IMR-90 (cell line): Measurements from ENCODE around the gene FOSL2. TPM values are rescaled to one million over a fixed set of nuclear protein-coding genes. Genes with fewer than 3 reads are reported as not detected.

ENCODE experiments used
- ATAC-seq: fragments of 200-7000 bp; cut with Tn5 transposase; 2 replicates; pipeline ENCODE4 v1.9.1; 2020; ENCODE audit warnings: low read depth, mild to moderate bottlenecking, moderate library complexity
- BruUV-seq: library from RNA; stranded (reverse); fragments of 400-500 nt; replicated peaks from 2 replicates; lab custom pipeline; 2021; lab: Mats Ljungman, UMichigan
- CTCF ChIA-PET: fragments of 300-600 bp; formaldehyde crosslinking; extraction: SDS; loops from one replicate; lab custom pipeline; 2021; ENCODE audit warnings: antibody characterized with exemption; lab: Yijun Ruan, JAX
- POLR2A ChIA-PET: fragments of 300-600 bp; sonication (Branson Sonifier 250); formaldehyde crosslinking; loops from one replicate; lab custom pipeline; 2022; ENCODE audit warnings: antibody characterized with exemption; ENCODE audit not compliant: unreplicated experiment; lab: Charles Lee
- DNase-seq: peaks from one replicate; pipeline ENCODE4 v3.0.0; 2013
- H2AFZ ChIP-seq: replicated peaks from 2 replicates; pipeline ENCODE3; 2013; ENCODE audit warnings: low read length, mild to moderate bottlenecking; ENCODE audit not compliant: poor library complexity
- H2AK5ac ChIP-seq: 2 replicates; pipeline ENCODE4 v1.6.1; 2013; ENCODE audit warnings: low read depth, low read length, inconsistent platforms
- H2AK9ac ChIP-seq: replicated peaks from 2 replicates; pipeline ENCODE3; 2013; ENCODE audit warnings: mild to moderate bottlenecking, low read depth, low read length, moderate library complexity; ENCODE audit not compliant: poor library complexity
- H2BK120ac ChIP-seq: 2 replicates; pipeline ENCODE4 v1.6.1; 2013; ENCODE audit warnings: low read depth, low read length, inconsistent platforms
- H2BK15ac ChIP-seq: 3 replicates; pipeline ENCODE4 v1.6.1; 2013; ENCODE audit warnings: low read depth, low read length, inconsistent platforms
- H2BK20ac ChIP-seq: 2 replicates; pipeline ENCODE4 v1.6.1; 2013; ENCODE audit warnings: low read depth, mild to moderate bottlenecking, inconsistent platforms, low read length, moderate library complexity
- H2BK5ac ChIP-seq: 2 replicates; pipeline ENCODE4 v1.6.1; 2013; ENCODE audit warnings: mild to moderate bottlenecking, low read depth, low read length, inconsistent platforms; ENCODE audit not compliant: poor library complexity, severe bottlenecking
- H3K14ac ChIP-seq: replicated peaks from 2 replicates; pipeline ENCODE4 v1.6.1; 2013; ENCODE audit warnings: low read depth, low read length, inconsistent platforms
- H3K18ac ChIP-seq: 2 replicates; pipeline ENCODE4 v1.6.1; 2013; ENCODE audit warnings: low read depth, low read length, control low read depth
- H3K23ac ChIP-seq: 2 replicates; pipeline ENCODE4 v1.6.1; 2013; ENCODE audit warnings: low read depth, low read length, inconsistent platforms
- H3K27ac ChIP-seq: 2 replicates; pipeline ENCODE4 v1.5.1; 2013; ENCODE audit warnings: mild to moderate bottlenecking, control low read depth, low read length; ENCODE audit not compliant: insufficient read depth
- H3K27me3 ChIP-seq: 2 replicates; pipeline ENCODE4 v1.6.1; 2013; ENCODE audit warnings: low read length; ENCODE audit not compliant: control insufficient read depth, insufficient read depth
- H3K36me3 ChIP-seq: 2 replicates; pipeline ENCODE4 v1.6.1; 2013; ENCODE audit warnings: low read length, mixed read lengths; ENCODE audit not compliant: control insufficient read depth, insufficient read depth
- H3K4ac ChIP-seq: 2 replicates; pipeline ENCODE4 v1.6.1; 2013; ENCODE audit warnings: low read depth, low read length, inconsistent platforms
- H3K4me1 ChIP-seq: 2 replicates; pipeline ENCODE4 v1.6.1; 2013; ENCODE audit warnings: low read length, mixed read lengths; ENCODE audit not compliant: control insufficient read depth, insufficient read depth
- H3K4me2 ChIP-seq: 2 replicates; pipeline ENCODE4 v1.6.1; 2013; ENCODE audit warnings: low read depth, mild to moderate bottlenecking, control low read depth, low read length, moderate library complexity
- H3K4me3 ChIP-seq: 2 replicates; pipeline ENCODE4 v1.5.1; 2013; ENCODE audit warnings: low read depth, mild to moderate bottlenecking, control low read depth, low read length, moderate library complexity; ENCODE audit not compliant: insufficient read depth
- H3K56ac ChIP-seq: 2 replicates; pipeline ENCODE4 v1.6.1; 2013; ENCODE audit warnings: low read length, inconsistent platforms; ENCODE audit not compliant: insufficient read depth; ENCODE audit errors: extremely low read depth
- H3K79me1 ChIP-seq, 2 experiments: 2 replicates each; pipeline ENCODE4 v1.6.1; 2013; ENCODE audit warnings: low read length in 2 of 2, inconsistent platforms in 1 of 2, low read depth in 1 of 2
- H3K9ac ChIP-seq: 2 replicates; pipeline ENCODE4 v1.6.1; 2013; ENCODE audit warnings: low read depth, low read length, control low read depth
- H3K9me1 ChIP-seq: 2 replicates; pipeline ENCODE4 v1.6.1; 2013; ENCODE audit warnings: low read length, inconsistent platforms; ENCODE audit not compliant: insufficient read depth
- H3K9me3 ChIP-seq: 2 replicates; pipeline ENCODE4 v1.6.1; 2013; ENCODE audit warnings: low read length; ENCODE audit not compliant: control insufficient read depth, insufficient read depth
- H4K20me1 ChIP-seq: 2 replicates; pipeline ENCODE4 v1.6.1; 2013; ENCODE audit warnings: low read length, inconsistent platforms; ENCODE audit not compliant: insufficient read depth
- H4K5ac ChIP-seq: 2 replicates; pipeline ENCODE4 v1.6.1; 2013; ENCODE audit warnings: mild to moderate bottlenecking, low read depth, low read length, control low read depth
- H4K8ac ChIP-seq, 2 experiments: 2 replicates each; pipeline ENCODE4 v1.6.1; 2013; ENCODE audit warnings: low read depth in 2 of 2, low read length in 2 of 2, control low read depth in 1 of 2, inconsistent platforms in 1 of 2
- H4K91ac ChIP-seq: 2 replicates; pipeline ENCODE4 v1.6.1; 2013; ENCODE audit warnings: low read depth, low read length, inconsistent platforms; ENCODE audit not compliant: insufficient read depth
- BHLHE40 ChIP-seq: fragments of 150-350 bp; IDR thresholded peaks from 2 replicates; pipeline ENCODE4 v1.6.1; 2016; ENCODE audit warnings: mild to moderate bottlenecking, low read depth, low read length
- CEBPB ChIP-seq: IDR thresholded peaks from 2 replicates; pipeline ENCODE4 v1.6.1; 2012; ENCODE audit warnings: low read depth, low read length, improper control_type of control experiment
- CHD1 ChIP-seq: IDR thresholded peaks from 2 replicates; pipeline ENCODE4 v1.6.1; 2012; ENCODE audit warnings: low read depth, low read length, improper control_type of control experiment
- FOS ChIP-seq: fragments of 150-350 bp; IDR thresholded peaks from 2 replicates; pipeline ENCODE4 v1.6.1; 2016; ENCODE audit warnings: low read depth, low read length
- MAFK ChIP-seq: IDR thresholded peaks from 2 replicates; pipeline ENCODE4 v1.6.1; 2012; ENCODE audit warnings: low read depth, low read length, improper control_type of control experiment
- MAZ ChIP-seq: IDR thresholded peaks from 2 replicates; pipeline ENCODE4 v1.6.1; 2012; ENCODE audit warnings: low read depth, mild to moderate bottlenecking, low read length, improper control_type of control experiment, moderate library complexity, borderline replicate concordance
- MXI1 ChIP-seq: IDR thresholded peaks from 2 replicates; pipeline ENCODE4 v1.6.1; 2012; ENCODE audit warnings: low read depth, mild to moderate bottlenecking, low read length, moderate library complexity, borderline replicate concordance
- NFE2L2 ChIP-seq: fragments of 150-350 bp; IDR thresholded peaks from 2 replicates; pipeline ENCODE4 v1.6.1; 2016; ENCODE audit warnings: low read depth, mild to moderate bottlenecking, low read length
- POLR2A ChIP-seq: IDR thresholded peaks from 2 replicates; pipeline ENCODE4 v1.6.1; 2012; ENCODE audit warnings: mild to moderate bottlenecking, low read depth, low read length
- RAD21 ChIP-seq: IDR thresholded peaks from 2 replicates; pipeline ENCODE4 v1.6.1; 2012; ENCODE audit warnings: low read length, improper control_type of control experiment
- RCOR1 ChIP-seq: IDR thresholded peaks from 2 replicates; pipeline ENCODE4 v1.6.1; 2012; ENCODE audit warnings: mild to moderate bottlenecking, low read length, improper control_type of control experiment; ENCODE audit not compliant: insufficient replicate concordance
- RFX5 ChIP-seq: IDR thresholded peaks from 2 replicates; pipeline ENCODE4 v1.8.0; 2012; ENCODE audit warnings: low read depth, mild to moderate bottlenecking, low read length, moderate library complexity
- SMC3 ChIP-seq: fragments of 150-350 bp; IDR thresholded peaks from 2 replicates; pipeline ENCODE4 v1.6.1; 2016; ENCODE audit warnings: low read depth, mild to moderate bottlenecking, antibody characterized with exemption, low read length, moderate library complexity
- WGBS, 2 experiments: methylation state at CpG; one replicate each; pipeline versions ENCODE4 v1.1.5 to v1.1.7; 2013; ENCODE audit warnings: missing lambda C conversion rate in 2 of 2; ENCODE audit not compliant: insufficient read length in 1 of 2; ENCODE audit errors: extremely low coverage in 2 of 2; 5-methylcytosine and 5-hydroxymethylcytosine counted together
- dilution Hi-C: fragments of 300-500 bp; cut with HindIII; formaldehyde crosslinking; loops from one replicate; pipeline ENCODE4 v1.14.3; 2018; ENCODE audit warnings: low sequenced_read_pairs; ENCODE audit not compliant: unreplicated experiment
- in situ Hi-C: fragments of 300-500 bp; cut with MboI; formaldehyde crosslinking; loops from 3 replicates; pipeline ENCODE4 v1.14.3; 2019; ENCODE audit warnings: low sequenced_read_pairs, inconsistent platforms, mixed read lengths
- intact Hi-C: fragments of 100-400 bp; cut with micrococcal nuclease; formaldehyde crosslinking; loops from 2 replicates; pipeline ENCODE4 v1.10.0; 2022
- polyA plus RNA-seq, 3 experiments: library from polyadenylated mRNA; depleted of rRNA; stranded (reverse); fragments of >200 nt; gene quantifications; 2 replicates each; pipeline ENCODE4 v1.2.3, GENCODE V29; 2012; ENCODE audit warnings: low replicate concordance in 1 of 3
- total RNA-seq: library from RNA; depleted of rRNA; stranded (reverse); fragments of >200 nt; gene quantifications from 2 replicates; pipeline ENCODE4 v1.2.3, GENCODE V29; 2012
- TF ChIP-seq, protein P1 (sequence below): conservative IDR thresholded peaks from 2 replicates; pipeline ENCODE4 v1.5.1; 2012; ENCODE audit warnings: mild to moderate bottlenecking, low read depth, low read length, improper control_type of control experiment
- TF ChIP-seq, protein P2 (sequence below): fragments of 150-350 bp; IDR thresholded peaks from 2 replicates; pipeline ENCODE4 v1.6.1; 2016; ENCODE audit warnings: low read depth, mild to moderate bottlenecking, low read length, moderate library complexity, borderline replicate concordance
- TF ChIP-seq, protein P3 (sequence below): fragments of 150-350 bp; IDR thresholded peaks from 2 replicates; pipeline ENCODE4 v1.6.1; 2017; ENCODE audit warnings: mild to moderate bottlenecking, antibody characterized with exemption, low read length, low read depth

FOSL2 gene
- total and polyA plus RNA-seq, 2 of the 4 experiments (the other 2 are of a cell fraction), result 31.4 to 46.3 TPM

DNA sequence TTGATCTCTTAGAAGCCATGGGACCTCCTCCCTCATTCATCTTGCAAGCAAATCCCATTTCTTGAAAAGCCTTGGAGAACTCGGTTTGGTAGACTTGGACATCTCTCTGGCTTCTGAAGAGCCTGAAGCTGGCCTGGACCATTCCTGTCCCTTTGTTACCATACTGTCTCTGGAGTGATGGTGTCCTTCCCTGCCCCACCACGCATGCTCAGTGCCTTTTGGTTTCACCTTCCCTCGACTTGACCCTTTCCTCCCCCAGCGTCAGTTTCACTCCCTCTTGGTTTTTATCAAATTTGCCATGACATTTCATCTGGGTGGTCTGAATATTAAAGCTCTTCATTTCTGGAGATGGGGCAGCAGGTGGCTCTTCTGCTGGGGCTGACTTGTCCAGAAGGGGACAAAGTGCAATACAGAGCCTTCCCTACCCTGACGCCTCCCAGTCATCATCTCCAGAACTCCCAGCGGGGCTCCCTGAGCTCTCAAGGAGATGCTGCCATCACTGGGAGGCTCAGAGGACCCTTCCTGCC, 20.0 kb downstream of the FOSL2 start:
- H2AFZ ChIP-seq, result no peak overlapping the region
- peaks cover 88% of the 10 kb centered on the region for H4K20me1 ChIP-seq
- H3K9ac ChIP-seq, result no peak overlapping the region
- no peaks in the 10 kb centered on the region for H3K27me3 ChIP-seq
- no peak overlapping the region for H2BK5ac ChIP-seq
- CTCF ChIA-PET, result no interaction called here
- H2BK120ac ChIP-seq, result no peak overlapping the region
- TF ChIP-seq CEBPB (no peak), MXI1 (no peak), BHLHE40 (no peak), POLR2A (no peak), CHD1 (no peak), MAFK (no peak), FOS (no peak), NFE2L2 (no peak), RAD21 (no peak), SMC3 (no peak), RFX5 (no peak), RCOR1 (no peak), MAZ (no peak)
- TF ChIP-seq, protein P1, sequence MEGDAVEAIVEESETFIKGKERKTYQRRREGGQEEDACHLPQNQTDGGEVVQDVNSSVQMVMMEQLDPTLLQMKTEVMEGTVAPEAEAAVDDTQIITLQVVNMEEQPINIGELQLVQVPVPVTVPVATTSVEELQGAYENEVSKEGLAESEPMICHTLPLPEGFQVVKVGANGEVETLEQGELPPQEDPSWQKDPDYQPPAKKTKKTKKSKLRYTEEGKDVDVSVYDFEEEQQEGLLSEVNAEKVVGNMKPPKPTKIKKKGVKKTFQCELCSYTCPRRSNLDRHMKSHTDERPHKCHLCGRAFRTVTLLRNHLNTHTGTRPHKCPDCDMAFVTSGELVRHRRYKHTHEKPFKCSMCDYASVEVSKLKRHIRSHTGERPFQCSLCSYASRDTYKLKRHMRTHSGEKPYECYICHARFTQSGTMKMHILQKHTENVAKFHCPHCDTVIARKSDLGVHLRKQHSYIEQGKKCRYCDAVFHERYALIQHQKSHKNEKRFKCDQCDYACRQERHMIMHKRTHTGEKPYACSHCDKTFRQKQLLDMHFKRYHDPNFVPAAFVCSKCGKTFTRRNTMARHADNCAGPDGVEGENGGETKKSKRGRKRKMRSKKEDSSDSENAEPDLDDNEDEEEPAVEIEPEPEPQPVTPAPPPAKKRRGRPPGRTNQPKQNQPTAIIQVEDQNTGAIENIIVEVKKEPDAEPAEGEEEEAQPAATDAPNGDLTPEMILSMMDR, result no peak
- TF ChIP-seq, protein P2, sequence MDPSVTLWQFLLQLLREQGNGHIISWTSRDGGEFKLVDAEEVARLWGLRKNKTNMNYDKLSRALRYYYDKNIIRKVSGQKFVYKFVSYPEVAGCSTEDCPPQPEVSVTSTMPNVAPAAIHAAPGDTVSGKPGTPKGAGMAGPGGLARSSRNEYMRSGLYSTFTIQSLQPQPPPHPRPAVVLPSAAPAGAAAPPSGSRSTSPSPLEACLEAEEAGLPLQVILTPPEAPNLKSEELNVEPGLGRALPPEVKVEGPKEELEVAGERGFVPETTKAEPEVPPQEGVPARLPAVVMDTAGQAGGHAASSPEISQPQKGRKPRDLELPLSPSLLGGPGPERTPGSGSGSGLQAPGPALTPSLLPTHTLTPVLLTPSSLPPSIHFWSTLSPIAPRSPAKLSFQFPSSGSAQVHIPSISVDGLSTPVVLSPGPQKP, result no peak
- TF ChIP-seq, protein P3, sequence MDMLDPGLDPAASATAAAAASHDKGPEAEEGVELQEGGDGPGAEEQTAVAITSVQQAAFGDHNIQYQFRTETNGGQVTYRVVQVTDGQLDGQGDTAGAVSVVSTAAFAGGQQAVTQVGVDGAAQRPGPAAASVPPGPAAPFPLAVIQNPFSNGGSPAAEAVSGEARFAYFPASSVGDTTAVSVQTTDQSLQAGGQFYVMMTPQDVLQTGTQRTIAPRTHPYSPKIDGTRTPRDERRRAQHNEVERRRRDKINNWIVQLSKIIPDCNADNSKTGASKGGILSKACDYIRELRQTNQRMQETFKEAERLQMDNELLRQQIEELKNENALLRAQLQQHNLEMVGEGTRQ, result no peak
- peaks cover 23% of the 10 kb centered on the region for H3K9me1 ChIP-seq
- no peak overlapping the region for H4K5ac ChIP-seq
- H3K23ac ChIP-seq, result no peak overlapping the region
- intact Hi-C loops, result no loop called here
- no peak overlapping the region for H2BK20ac ChIP-seq
- H3K79me1 ChIP-seq, result peaks cover 45 to 96% of the 10 kb centered on the region in 2 experiments
- no peak overlapping the region for H3K4ac ChIP-seq
- no peaks in the 10 kb centered on the region for H3K9me3 ChIP-seq
- H3K18ac ChIP-seq, result no peak overlapping the region
- H2BK15ac ChIP-seq, result no peak overlapping the region
- ATAC-seq (no peak), DNase-seq (no peak)
- POLR2A ChIA-PET, result no interaction called here
- dilution Hi-C loops, result no loop called here
- H4K8ac ChIP-seq, result no peak overlapping the region
- in situ Hi-C loops, result no loop called here
- no peak overlapping the region for H3K14ac ChIP-seq
- no peak overlapping the region for H3K56ac ChIP-seq
- no peak overlapping the region for H3K4me2 ChIP-seq
- no peak overlapping the region for H3K4me3 ChIP-seq
- no peak overlapping the region for H4K91ac ChIP-seq
- H3K36me3 ChIP-seq, result peaks cover 83% of the 10 kb centered on the region
- no peak overlapping the region for H3K27ac ChIP-seq
- H2AK5ac ChIP-seq, result no peak overlapping the region
- 95% methylated on average over 3 of the region's 6 CpGs; no CpG with 5 or more reads in 1 of the 2 experiments for WGBS, 2 experiments
- H3K4me1 ChIP-seq, result peaks cover 20% of the 10 kb centered on the region
- no TSS peak for BruUV-seq
- no peak overlapping the region for H2AK9ac ChIP-seq
